NAMALWA (cell line): ENCODE measurements around the gene BANP.
A peak's percentile ranks its signal among the peaks of the same experiment; 100 is the strongest.
"Not testable (repeated sequence)": the region's sequence is repeated elsewhere in the genome, so short reads cannot be mapped to it uniquely, and the experiment has no call there.

Experiments used
- DNase-seq: peaks from one replicate; pipeline ENCODE4 v3.0.0-alpha.2; 2015; ENCODE audit warnings: low spot score

BANP gene

GRCh38 chr16:87950765-87951551 is at the start of gene BANP:
BANP (plus strand) TSS chr16:87951434; CDS start chr16:87975116, 23,682 bp downstream.
- DNase-seq: peak; percentile 99

GRCh38 chr16:87904963-87905362 is 46.3 kb upstream of the BANP start:
- DNase-seq: not testable (repeated sequence)

GRCh38 chr16:87905521-87905920 is 45.7 kb upstream of the BANP start:
- not testable (repeated sequence) for DNase-seq

- DNase-seq: not testable (repeated sequence)
These were observed 43.1 kb upstream of the BANP start for GRCh38 chr16:87908101-87908500.

GRCh38 chr16:87909203-87909935 is 41.9 kb upstream of the BANP start:
- peak; percentile 80 for DNase-seq

- not testable (repeated sequence) for DNase-seq
These were observed 40.0 kb upstream of the BANP start for GRCh38 chr16:87911106-87911763.

GRCh38 chr16:87912691-87913090 is 38.5 kb upstream of the BANP start:
- DNase-seq: not testable (repeated sequence)

GRCh38 chr16:87914021-87914725 is 37.1 kb upstream of the BANP start:
- not testable (repeated sequence) for DNase-seq

- no peak for DNase-seq
These were observed 36.4 kb upstream of the BANP start for GRCh38 chr16:87914812-87915211.

GRCh38 chr16:87917503-87917902 is 33.7 kb upstream of the BANP start:
- DNase-seq: no peak

- DNase-seq: no peak
These were observed 32.9 kb upstream of the BANP start for GRCh38 chr16:87918338-87918737.

- DNase-seq: no peak
These were observed 32.2 kb upstream of the BANP start for GRCh38 chr16:87918866-87919680.

GRCh38 chr16:87919681-87919994 is 31.6 kb upstream of the BANP start:
- no peak for DNase-seq

GRCh38 chr16:87921236-87921773 is 29.9 kb upstream of the BANP start:
- peak; percentile 71 for DNase-seq

- no peak for DNase-seq
These were observed 28.9 kb upstream of the BANP start for GRCh38 chr16:87922250-87922871.

GRCh38 chr16:87924041-87924810 is 27.0 kb upstream of the BANP start:
- DNase-seq: peak; percentile 41

- DNase-seq: no peak
These were observed 26.2 kb upstream of the BANP start for GRCh38 chr16:87924811-87925670.

GRCh38 chr16:87926246-87927194 is 24.7 kb upstream of the BANP start:
- DNase-seq: no peak
